22Rv1 (cell line): ENCODE results near the gene MAGEE1.

Source experiments
- ZFX ChIP-seq: fragments of 450-650 bp; IDR thresholded peaks from 2 replicates; pipeline ENCODE4 v1.6.1; 2017; ENCODE audit warnings: antibody characterized with exemption, borderline replicate concordance
- TF ChIP-seq, protein P1 (sequence below): fragments of 450-650 bp; IDR thresholded peaks from 2 replicates; pipeline ENCODE4 v1.5.1; 2017; ENCODE audit warnings: mild to moderate bottlenecking

DNA sequence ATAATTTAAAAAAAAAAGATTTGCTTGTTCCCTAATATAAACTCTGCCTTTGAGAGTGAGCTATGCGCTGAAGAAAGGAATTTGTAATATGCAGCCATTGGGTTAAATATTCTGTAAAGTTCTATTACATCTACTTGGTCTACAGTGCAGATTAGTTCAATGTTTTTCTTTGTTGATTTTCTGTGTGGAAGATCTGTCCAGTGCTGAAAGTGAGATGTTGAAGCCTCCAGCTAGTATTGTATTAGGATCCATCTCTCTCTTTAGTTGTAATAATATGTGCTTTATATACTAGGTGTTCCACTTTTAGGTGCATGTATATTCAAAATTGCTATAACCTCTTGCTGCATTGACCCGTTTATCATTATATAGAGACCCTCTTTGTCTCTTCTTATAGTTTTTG, 49.8 kb downstream of the MAGEE1 start:
- TF ChIP-seq, protein P1, sequence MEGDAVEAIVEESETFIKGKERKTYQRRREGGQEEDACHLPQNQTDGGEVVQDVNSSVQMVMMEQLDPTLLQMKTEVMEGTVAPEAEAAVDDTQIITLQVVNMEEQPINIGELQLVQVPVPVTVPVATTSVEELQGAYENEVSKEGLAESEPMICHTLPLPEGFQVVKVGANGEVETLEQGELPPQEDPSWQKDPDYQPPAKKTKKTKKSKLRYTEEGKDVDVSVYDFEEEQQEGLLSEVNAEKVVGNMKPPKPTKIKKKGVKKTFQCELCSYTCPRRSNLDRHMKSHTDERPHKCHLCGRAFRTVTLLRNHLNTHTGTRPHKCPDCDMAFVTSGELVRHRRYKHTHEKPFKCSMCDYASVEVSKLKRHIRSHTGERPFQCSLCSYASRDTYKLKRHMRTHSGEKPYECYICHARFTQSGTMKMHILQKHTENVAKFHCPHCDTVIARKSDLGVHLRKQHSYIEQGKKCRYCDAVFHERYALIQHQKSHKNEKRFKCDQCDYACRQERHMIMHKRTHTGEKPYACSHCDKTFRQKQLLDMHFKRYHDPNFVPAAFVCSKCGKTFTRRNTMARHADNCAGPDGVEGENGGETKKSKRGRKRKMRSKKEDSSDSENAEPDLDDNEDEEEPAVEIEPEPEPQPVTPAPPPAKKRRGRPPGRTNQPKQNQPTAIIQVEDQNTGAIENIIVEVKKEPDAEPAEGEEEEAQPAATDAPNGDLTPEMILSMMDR: no peak
- no peak for TF ChIP-seq ZFX
